GM19238 (cell line): ENCODE measurements around the gene MACROD2.
"Not testable (repeated sequence)": the region's sequence is repeated elsewhere in the genome, so short reads cannot be mapped to it uniquely, and the experiment has no call there.

Experiments used
- DNase-seq: peaks from one replicate; pipeline ENCODE4 v3.0.0; 2011; ENCODE audit warnings: low spot score; ENCODE audit not compliant: insufficient read length

Gene MACROD2

GRCh38 chr20:14947536-14947935, 952.2 kb downstream of the MACROD2 start:
- no peak for DNase-seq

GRCh38 chr20:14947946-14948345, 952.6 kb downstream of the MACROD2 start:
- DNase-seq, result no peak

- DNase-seq, result no peak
Observed at GRCh38 chr20:14948416-14948815, 953.1 kb downstream of the MACROD2 start.

- no peak for DNase-seq
Observed at GRCh38 chr20:14950633-14951032, 955.3 kb downstream of the MACROD2 start.

GRCh38 chr20:14951105-14951504, 955.8 kb downstream of the MACROD2 start:
- no peak for DNase-seq

- DNase-seq, result no peak
Observed at GRCh38 chr20:14951707-14952418, 956.5 kb downstream of the MACROD2 start.

- no peak for DNase-seq
Observed at GRCh38 chr20:14953736-14954135, 958.4 kb downstream of the MACROD2 start.

GRCh38 chr20:14955399-14955798, 960.1 kb downstream of the MACROD2 start:
- no peak for DNase-seq

GRCh38 chr20:14956026-14956425, 960.7 kb downstream of the MACROD2 start:
- DNase-seq, result no peak

- no peak for DNase-seq
Observed at GRCh38 chr20:14956538-14956937, 961.2 kb downstream of the MACROD2 start.

- DNase-seq, result no peak
Observed at GRCh38 chr20:14957402-14957801, 962.1 kb downstream of the MACROD2 start.

GRCh38 chr20:14958626-14959025, 963.3 kb downstream of the MACROD2 start:
- DNase-seq, result no peak

GRCh38 chr20:14959506-14960475, 964.5 kb downstream of the MACROD2 start:
- DNase-seq, result no peak

GRCh38 chr20:14960831-14961230, 965.5 kb downstream of the MACROD2 start:
- DNase-seq, result no peak

- no peak for DNase-seq
Observed at GRCh38 chr20:14963262-14963663, 967.9 kb downstream of the MACROD2 start.

- DNase-seq, result no peak
Observed at GRCh38 chr20:14966203-14966602, 970.9 kb downstream of the MACROD2 start.

GRCh38 chr20:14966808-14967207, 971.5 kb downstream of the MACROD2 start:
- DNase-seq, result no peak

GRCh38 chr20:14972256-14972655, 976.9 kb downstream of the MACROD2 start:
- DNase-seq, result no peak

GRCh38 chr20:14972690-14973089, 977.4 kb downstream of the MACROD2 start:
- DNase-seq, result no peak

- DNase-seq, result no peak
Observed at GRCh38 chr20:14979453-14979986, 984.2 kb downstream of the MACROD2 start.

GRCh38 chr20:14981486-14981885, 986.2 kb downstream of the MACROD2 start:
- DNase-seq, result not testable (repeated sequence)

GRCh38 chr20:14982324-14982723, 987.0 kb downstream of the MACROD2 start:
- DNase-seq, result not testable (repeated sequence)
